GM18505 (cell line): ENCODE data around the gene KRT79.

ENCODE experiments used
- ATAC-seq: cut with Tn5 transposase; IDR thresholded peaks from one replicate; pipeline ENCODE4 v1.9.1; 2021; ENCODE audit not compliant: unreplicated experiment
- POLR2A ChIP-seq: IDR thresholded peaks from 4 replicates; pipeline ENCODE4 v1.6.1; 2011; ENCODE audit warnings: borderline replicate concordance; ENCODE audit not compliant: insufficient read depth, insufficient read length; ENCODE audit errors: extremely low read depth

KRT79 gene

DNA sequence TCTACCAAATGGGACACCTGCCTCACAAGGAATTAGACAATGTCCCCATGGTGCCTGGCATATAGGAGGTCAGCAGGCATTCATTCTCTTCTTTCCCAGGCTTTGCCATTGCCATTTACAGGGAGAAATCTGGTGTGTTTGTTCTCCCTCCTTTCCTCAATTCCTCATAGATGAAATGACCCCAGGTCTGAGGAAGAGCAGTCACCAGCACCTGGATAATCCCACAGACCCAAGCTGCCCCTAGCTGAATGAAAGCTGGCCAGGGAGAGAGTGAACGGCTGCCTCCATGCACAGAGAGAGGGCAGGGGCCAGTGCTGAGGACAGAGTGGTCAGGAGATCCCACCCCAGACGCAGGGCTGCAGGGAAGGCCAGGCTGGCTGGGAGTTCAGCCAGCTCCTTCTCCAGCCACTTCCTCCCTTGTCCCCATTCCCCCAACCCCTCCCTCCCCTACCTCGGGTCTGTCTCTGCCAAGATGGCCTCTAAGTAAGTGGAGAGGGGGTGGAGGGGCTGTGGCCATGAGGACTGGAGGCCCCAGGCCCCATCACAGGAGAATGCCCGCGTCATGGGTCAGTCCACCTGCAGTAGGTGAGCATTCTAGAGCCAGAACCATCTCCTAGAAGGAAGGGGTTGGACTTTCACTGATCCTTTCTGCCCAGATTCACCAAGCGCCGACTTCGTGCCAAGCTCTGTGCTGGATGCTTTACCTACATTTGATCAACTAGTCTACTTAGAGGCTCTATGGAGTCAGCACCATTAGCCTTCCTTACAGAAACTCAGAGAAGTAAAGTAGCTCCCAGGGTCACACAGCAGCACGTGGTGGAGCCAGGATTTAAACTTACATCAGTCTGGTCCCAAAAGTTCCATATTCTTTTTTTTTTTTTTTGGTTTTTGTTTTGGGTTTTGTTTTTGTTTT lies 18.2 kb downstream of the KRT79 start:
- no peak for TF ChIP-seq POLR2A
- no peak for ATAC-seq

DNA sequence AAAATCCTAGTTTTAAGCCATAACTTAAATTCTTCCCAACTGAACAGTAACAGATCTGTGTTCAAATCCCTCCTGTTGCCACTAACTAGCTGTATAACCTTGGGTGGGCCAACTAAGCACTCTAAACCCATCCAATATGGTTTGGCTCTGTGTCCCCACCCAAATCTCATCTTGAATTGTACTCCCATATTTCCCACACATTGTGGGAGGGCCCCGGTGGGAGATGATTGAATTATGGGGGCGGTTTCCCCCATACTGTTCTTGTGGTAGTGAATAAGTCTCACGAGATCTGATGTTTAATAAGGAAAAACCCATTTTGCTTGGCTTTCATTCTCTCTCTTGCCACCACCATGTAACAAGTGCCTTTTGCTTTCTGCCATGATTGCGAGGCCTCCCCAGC lies 18.9 kb downstream of the KRT79 start:
- TF ChIP-seq POLR2A, result no peak
- no peak for ATAC-seq

DNA sequence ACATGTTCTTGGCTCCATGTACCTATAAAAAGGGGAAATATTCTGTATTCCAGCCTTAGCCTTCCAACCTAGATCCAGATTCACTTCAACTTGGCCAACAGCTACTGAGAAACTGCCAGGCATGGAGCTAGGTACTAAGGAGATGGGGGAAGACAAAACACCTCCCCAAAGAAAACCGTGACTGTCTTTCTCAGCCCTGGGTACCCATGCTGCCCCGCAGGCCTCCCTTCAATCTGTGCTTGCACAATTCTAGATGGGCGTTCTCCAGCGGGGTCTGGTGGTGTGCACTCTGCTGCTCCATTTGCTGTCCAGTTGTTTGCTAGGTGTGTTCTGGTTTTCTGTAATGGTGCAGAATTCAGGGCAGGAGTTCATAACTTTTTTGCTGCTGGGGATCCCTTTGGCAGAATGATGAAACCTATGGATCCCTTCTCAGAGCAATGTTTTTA lies 19.4 kb downstream of the KRT79 start:
- no peak for ATAC-seq
- TF ChIP-seq POLR2A, result no peak

DNA sequence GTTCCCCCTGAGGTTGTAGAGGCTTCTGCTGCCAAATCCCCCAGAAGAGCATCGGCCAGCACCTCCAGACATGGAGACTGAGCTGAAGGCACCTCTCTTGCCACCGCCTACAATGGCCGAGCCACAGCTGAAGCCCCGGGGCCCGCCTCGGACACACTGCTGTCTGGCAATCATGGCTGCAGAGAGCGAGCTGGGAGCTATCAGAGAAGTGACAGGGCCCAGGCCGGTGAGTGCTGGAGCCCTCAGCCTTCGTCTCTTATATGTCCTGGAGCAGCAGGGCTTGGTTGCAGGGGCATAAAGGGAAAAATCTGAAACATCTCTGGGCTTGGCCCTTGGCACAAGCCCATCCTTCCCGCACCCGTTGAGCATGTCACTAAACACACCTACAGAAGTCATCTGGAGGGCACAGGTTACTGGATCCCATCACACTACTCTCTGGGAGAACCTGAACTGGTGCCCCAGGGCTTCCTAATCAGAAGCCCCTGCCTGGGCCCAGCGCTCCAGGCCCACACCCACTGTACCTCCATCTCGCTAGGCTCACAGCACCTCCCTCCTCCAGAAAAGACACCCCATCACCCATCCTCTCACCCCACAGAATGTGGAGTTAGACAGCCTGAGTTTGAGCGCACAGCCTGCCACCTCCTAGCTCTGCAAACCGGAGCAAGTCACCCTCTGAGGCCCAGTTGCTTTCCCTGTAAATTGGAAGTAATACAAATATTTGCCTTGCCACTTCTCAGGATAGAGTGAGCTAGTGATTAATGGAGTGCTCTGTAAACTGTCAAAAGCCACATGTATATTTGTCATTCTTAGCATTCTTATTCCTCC lies 20.0 kb downstream of the KRT79 start, which contains the start of gene KRT4:
TSS of gene KRT4 (minus strand) at position 232 of the 825 bp plus-strand sequence. CDS start at position 174, 58 bp downstream.
- ATAC-seq, result no peak
- TF ChIP-seq POLR2A, result no peak

GRCh38 chr12:52813203-52813819 lies 20.8 kb downstream of the KRT79 start:
- no peak for ATAC-seq
- no peak for TF ChIP-seq POLR2A

DNA sequence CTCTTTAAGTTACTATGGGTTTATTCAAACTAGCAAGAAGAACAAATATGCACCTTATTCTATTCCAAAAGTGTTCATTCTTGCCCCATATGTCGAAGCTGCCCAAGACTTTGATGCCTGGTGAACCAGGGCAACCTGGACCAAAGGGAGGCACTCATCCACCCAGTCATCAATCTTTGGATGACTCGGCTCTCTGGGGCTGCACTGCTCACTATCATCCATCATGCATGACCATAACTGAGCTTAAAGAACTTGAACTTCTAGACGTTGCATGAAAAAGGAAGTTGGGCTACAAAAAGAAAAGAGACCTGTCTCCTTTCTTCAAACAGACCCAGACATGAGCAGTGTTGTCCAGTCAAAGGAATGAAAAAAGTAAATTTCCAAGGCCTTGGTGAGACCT lies 21.4 kb downstream of the KRT79 start:
- no peak for ATAC-seq
- no peak for TF ChIP-seq POLR2A

DNA sequence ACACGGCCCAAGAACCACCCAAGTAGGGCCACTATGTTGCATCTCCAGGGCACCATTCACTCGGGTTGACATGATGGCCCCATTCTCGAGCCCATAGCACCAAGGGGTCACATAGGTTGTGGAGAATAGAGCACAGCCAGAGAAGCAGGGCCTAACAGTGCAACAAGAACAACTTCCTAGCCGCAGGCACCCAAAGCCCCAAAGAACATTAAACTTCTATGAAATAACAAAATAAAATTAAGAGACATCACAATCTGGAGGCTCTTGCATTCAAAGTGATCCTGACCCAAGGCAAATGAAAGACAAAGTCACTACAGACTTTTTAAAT lies 22.1 kb downstream of the KRT79 start:
- no peak for TF ChIP-seq POLR2A
- ATAC-seq, result no peak

- no peak for ATAC-seq
- TF ChIP-seq POLR2A, result no peak
Measured at GRCh38 chr12:52811191-52812072, 22.7 kb downstream of the KRT79 start.

DNA sequence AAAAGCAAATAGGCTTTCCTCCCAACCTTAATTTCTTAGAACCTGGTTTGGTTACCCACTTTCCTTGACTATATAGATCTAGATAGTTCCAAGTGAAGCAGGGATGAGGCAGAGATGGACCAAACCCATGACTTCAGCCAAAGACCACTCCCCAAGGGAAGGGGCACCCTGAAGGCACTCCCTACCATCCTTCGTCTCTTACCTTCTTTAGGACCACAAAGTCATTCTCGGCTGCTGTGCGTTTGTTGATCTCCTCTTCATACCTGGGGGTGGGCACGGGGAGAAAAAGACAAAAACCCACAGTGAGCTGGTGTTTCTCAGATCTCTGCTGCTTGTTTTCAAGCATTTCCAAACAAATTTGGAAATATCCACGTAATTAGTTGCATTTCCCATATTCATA lies 23.6 kb downstream of the KRT79 start:
- ATAC-seq, result no peak
- no peak for TF ChIP-seq POLR2A

- no peak for ATAC-seq
- TF ChIP-seq POLR2A, result no peak
Measured at GRCh38 chr12:52809166-52809565, 24.9 kb downstream of the KRT79 start.

GRCh38 chr12:52808573-52809160 lies 25.4 kb downstream of the KRT79 start:
- ATAC-seq, result no peak

More at GRCh38 chr12:52808573-52809160, 25.4 kb downstream of the KRT79 start:
- TF ChIP-seq POLR2A, result no peak
